HCT116 (cell line): Measurements from ENCODE around the gene RETREG1. TPM values are rescaled to one million over a fixed set of nuclear protein-coding genes. Genes with fewer than 3 reads are reported as not detected.

Source experiments
- ATAC-seq: fragments of 200-7000 bp; cut with Tn5 transposase; 2 replicates; pipeline ENCODE4 v1.9.1; 2020; ENCODE audit warnings: mild to moderate bottlenecking, moderate library complexity
- BruUV-seq: library from RNA; stranded (reverse); fragments of 400-500 nt; replicated peaks from 2 replicates; lab custom pipeline; 2021; lab: Mats Ljungman, UMichigan
- CTCF ChIA-PET: fragments of 300-600 bp; sonication (Branson Sonifier 250); formaldehyde crosslinking; loops from one replicate; lab custom pipeline; 2021; ENCODE audit warnings: antibody characterized with exemption; lab: Charles Lee
- POLR2A ChIA-PET: fragments of 300-600, 350-600 bp; sonication (Branson Sonifier 250); formaldehyde crosslinking; loops from one replicate; lab custom pipeline; 2021; ENCODE audit warnings: antibody characterized with exemption; lab: Charles Lee
- RAD21 ChIA-PET, 2 experiments: fragments of 300-600 bp; sonication (Branson Sonifier 250); formaldehyde crosslinking; loops; one replicate each; lab custom pipeline; 2023; ENCODE audit warnings: low total read pairs in 2 of 2; ENCODE audit not compliant: uncharacterized antibody in 2 of 2, unreplicated experiment in 2 of 2, low non-redundant PET in 1 of 2; lab: Charles Lee
- DNase-seq: peaks from one replicate; pipeline ENCODE4 v3.0.0-alpha.2; 2010; ENCODE audit warnings: low read depth, low spot score
- H2AFZ ChIP-seq: fragments of 200-600 bp; shearing (Covaris generic), sonication (generic); 2 replicates; pipeline ENCODE4 v1.6.1; 2017; ENCODE audit warnings: low read depth, mixed run types, mixed read lengths, antibody characterized with exemption, low read length; ENCODE audit not compliant: poor library complexity, severe bottlenecking
- H3K27ac ChIP-seq: 2 replicates; pipeline ENCODE4 v1.5.1; 2012; ENCODE audit warnings: low read depth, low read length
- H3K27me3 ChIP-seq: fragments of 200-600 bp; sonication (generic); 2 replicates; pipeline ENCODE4 v1.6.1; 2016; ENCODE audit warnings: mixed run types, low read length, mixed read lengths; ENCODE audit not compliant: insufficient read depth
- H3K36me3 ChIP-seq, 2 experiments: fragments of 200-500 bp in 1 of 2; fragments of 200-600 bp in 1 of 2; sonication (Bioruptor generic) in 1 of 2; sonication (generic) in 1 of 2; 2 replicates each; pipeline versions ENCODE4 v1.5.1 to v1.6.1; 2014 to 2016; ENCODE audit warnings: low read length in 2 of 2, inconsistent platforms in 1 of 2, mixed read lengths in 1 of 2, mixed run types in 1 of 2; ENCODE audit not compliant: insufficient read depth in 2 of 2, control insufficient read depth in 1 of 2
- H3K4me1 ChIP-seq, 2 experiments: fragments of 200-600 bp in 1 of 2; sonication (generic) in 1 of 2; 2 replicates each; pipeline versions ENCODE4 v1.5.1 to v1.6.1; 2012 to 2017; ENCODE audit warnings: low read length in 2 of 2, inconsistent platforms in 1 of 2, mild to moderate bottlenecking in 1 of 2, mixed read lengths in 1 of 2, mixed run types in 1 of 2, moderate library complexity in 1 of 2; ENCODE audit not compliant: insufficient read depth in 2 of 2, control insufficient read depth in 1 of 2
- H3K4me2 ChIP-seq: fragments of 200-600 bp; sonication (generic); 2 replicates; pipeline ENCODE4 v1.6.1; 2017; ENCODE audit warnings: mixed run types, low read length, mixed read lengths
- H3K4me3 ChIP-seq, 2 experiments: fragments of 200-600 bp in 1 of 2; sonication (generic) in 1 of 2; replicated peaks in 1 of 2; 2 replicates each; pipeline ENCODE4 v1.5.1; 2011 to 2016; ENCODE audit warnings: low read length in 2 of 2, control low read depth in 1 of 2, low read depth in 1 of 2, mild to moderate bottlenecking in 1 of 2, mixed read lengths in 1 of 2, mixed run types in 1 of 2
- H3K79me2 ChIP-seq: fragments of 200-600 bp; sonication (generic); 2 replicates; pipeline ENCODE4 v1.6.1; 2017; ENCODE audit warnings: mild to moderate bottlenecking, mixed run types, low read length, moderate library complexity, mixed read lengths; ENCODE audit not compliant: insufficient read depth
- H3K9ac ChIP-seq: fragments of 200-600 bp; sonication (generic); 2 replicates; pipeline ENCODE4 v1.6.1; 2016; ENCODE audit warnings: low read length, mixed read lengths
- H3K9me2 ChIP-seq: fragments of 200-600 bp; sonication (generic), shearing (Covaris generic); 2 replicates; pipeline ENCODE4 v1.6.1; 2017; ENCODE audit warnings: mixed run types, mild to moderate bottlenecking, moderate library complexity; ENCODE audit not compliant: insufficient read depth
- H3K9me3 ChIP-seq, 2 experiments: fragments of 200-500 bp in 1 of 2; fragments of 200-600 bp in 1 of 2; sonication (Bioruptor generic) in 1 of 2; sonication (generic) in 1 of 2; 2 replicates each; pipeline ENCODE4 v1.6.1; 2014 to 2017; ENCODE audit warnings: low read length in 2 of 2, mixed read lengths in 2 of 2, inconsistent platforms in 1 of 2, low read depth in 1 of 2, mild to moderate bottlenecking in 1 of 2, mixed run types in 1 of 2, moderate library complexity in 1 of 2; ENCODE audit not compliant: control insufficient read depth in 1 of 2, insufficient read depth in 1 of 2
- H4K20me1 ChIP-seq: fragments of 200-600 bp; sonication (generic), shearing (Covaris generic); 2 replicates; pipeline ENCODE4 v1.6.1; 2017; ENCODE audit warnings: mixed run types, mild to moderate bottlenecking, moderate library complexity; ENCODE audit not compliant: insufficient read depth
- CBX3 ChIP-seq: IDR thresholded peaks from 2 replicates; pipeline ENCODE4 v1.6.1; 2012; ENCODE audit warnings: low read depth
- CEBPB ChIP-seq: IDR thresholded peaks from 2 replicates; pipeline ENCODE4 v1.6.1; 2012; ENCODE audit warnings: low read depth
- EZH2 ChIP-seq: fragments of 200-600 bp; sonication (generic); IDR thresholded peaks from 2 replicates; pipeline ENCODE4 v1.6.1; 2017; ENCODE audit warnings: antibody characterized with exemption, mixed run types
- EZH2phosphoT487 ChIP-seq: fragments of 200-600 bp; IDR thresholded peaks from 2 replicates; pipeline ENCODE4 v1.6.1; 2018; ENCODE audit warnings: antibody characterized with exemption, borderline replicate concordance
- FOSL1 ChIP-seq: IDR thresholded peaks from 2 replicates; pipeline ENCODE4 v1.6.1; 2012; ENCODE audit warnings: low read depth
- JUND ChIP-seq: IDR thresholded peaks from 2 replicates; pipeline ENCODE4 v1.6.1; 2012
- MAX ChIP-seq: IDR thresholded peaks from 2 replicates; pipeline ENCODE4 v1.6.1; 2012
- POLR2A ChIP-seq: IDR thresholded peaks from 2 replicates; pipeline ENCODE4 v1.7.0; 2011; ENCODE audit warnings: borderline replicate concordance; ENCODE audit not compliant: insufficient read depth, insufficient read length; ENCODE audit errors: extremely low read depth
- POLR2AphosphoS5 ChIP-seq: IDR thresholded peaks from 2 replicates; pipeline ENCODE4 v1.6.1; 2011; ENCODE audit warnings: mild to moderate bottlenecking, low read depth, low read length, moderate library complexity
- RAD21 ChIP-seq: IDR thresholded peaks from 2 replicates; pipeline ENCODE4 v1.6.1; 2012; ENCODE audit warnings: low read depth, mild to moderate bottlenecking
- REST ChIP-seq: IDR thresholded peaks from 2 replicates; pipeline ENCODE4 v1.6.1; 2012; ENCODE audit warnings: low read depth
- SIN3A ChIP-seq: IDR thresholded peaks from 2 replicates; pipeline ENCODE4 v1.6.1; 2012; ENCODE audit warnings: low read depth
- SP1 ChIP-seq: IDR thresholded peaks from 2 replicates; pipeline ENCODE4 v1.6.1; 2012; ENCODE audit warnings: low read depth
- YY1 ChIP-seq: IDR thresholded peaks from 2 replicates; pipeline ENCODE4 v1.6.1; 2011; ENCODE audit warnings: low read length, low read depth, moderate library complexity, mild to moderate bottlenecking; ENCODE audit not compliant: insufficient replicate concordance; ENCODE audit errors: extremely low read depth
- ZFX ChIP-seq: fragments of 450-650 bp; IDR thresholded peaks from 2 replicates; pipeline ENCODE4 v1.6.1; 2017
- ZNF274 ChIP-seq: fragments of 200-500 bp; sonication (Bioruptor generic); IDR thresholded peaks from 2 replicates; pipeline ENCODE4 v1.6.1; 2014; ENCODE audit warnings: mild to moderate bottlenecking, low read depth, low read length, inconsistent platforms
- intact Hi-C: fragments of 100-400 bp; cut with micrococcal nuclease; formaldehyde crosslinking; loops from 2 replicates; pipeline ENCODE4 v1.10.0; 2022
- total RNA-seq: library from RNA; stranded (reverse); gene quantifications from one replicate; pipeline ENCODE4 v1.2.1, GENCODE V29; 2021; ENCODE audit not compliant: unreplicated experiment
- TF ChIP-seq, protein P1 (sequence below), 3 experiments: fragments of 200-600 bp in 1 of 3; sonication (generic) in 1 of 3; IDR thresholded peaks in 2 of 3; conservative IDR thresholded peaks in 1 of 3; 2 replicates each; pipeline ENCODE4 v1.5.1; 2012 to 2017; ENCODE audit warnings: low read depth in 2 of 3, low read length in 2 of 3, antibody characterized with exemption in 1 of 3, borderline replicate concordance in 1 of 3, control low read depth in 1 of 3, mild to moderate bottlenecking in 1 of 3, mixed read lengths in 1 of 3, mixed run types in 1 of 3, moderate library complexity in 1 of 3; ENCODE audit not compliant: insufficient read depth in 1 of 3
- TF ChIP-seq, protein P2 (sequence below): IDR thresholded peaks from 2 replicates; pipeline ENCODE4 v1.6.1; 2012

Gene RETREG1
- total RNA-seq, 1 experiment from 2014 or later: 6.0 TPM

DNA sequence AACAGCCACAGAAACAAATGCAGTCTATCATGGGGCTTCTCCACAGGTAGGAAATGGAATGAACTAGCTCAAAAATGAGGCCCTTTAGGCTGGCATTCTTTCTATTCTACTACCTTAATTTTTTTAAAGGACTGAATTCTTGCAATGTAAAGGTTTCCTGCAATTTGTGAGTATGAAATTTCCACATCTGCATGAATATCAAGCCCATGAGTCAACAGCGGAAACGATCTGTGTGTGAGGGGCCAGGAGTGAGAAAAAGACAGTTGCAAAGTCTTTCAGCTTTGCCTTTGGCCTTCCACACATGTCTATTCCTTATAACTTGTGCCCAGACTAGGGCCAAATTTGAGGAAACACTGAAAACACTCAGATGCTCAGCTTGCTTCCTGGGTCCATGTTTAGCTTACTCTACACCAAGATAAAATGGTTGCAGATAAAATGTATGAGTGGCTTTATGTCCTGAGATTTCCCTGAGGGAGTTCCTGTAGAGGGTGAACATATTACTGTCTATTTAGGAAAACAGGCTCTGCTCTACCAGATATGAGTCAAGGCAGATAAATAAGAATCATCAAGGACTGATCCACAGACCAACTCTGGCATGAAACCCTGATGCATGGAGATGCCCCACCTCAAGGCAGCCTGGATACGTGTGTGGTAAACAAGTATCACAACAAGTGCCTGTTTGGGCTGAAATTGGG is 46.5 kb downstream of the RETREG1 start:
- DNase-seq (no peak), ATAC-seq (no peak)
- no TSS peak for BruUV-seq
- Histone ChIP-seq H3K4me3 (no peak overlapping the region), H3K79me2 (no peaks in the 10 kb centered on the region), H3K9ac (no peak overlapping the region), H3K36me3 (no peaks in the 10 kb centered on the region), H3K9me2 (no peaks in the 10 kb centered on the region), H3K27ac (no peak overlapping the region), H3K9me3 (no peaks in the 10 kb centered on the region), H3K27me3 (no peaks in the 10 kb centered on the region), H3K4me2 (no peak overlapping the region), H2AFZ (no peak overlapping the region), H3K4me1 (no peaks in the 10 kb centered on the region), H4K20me1 (no peaks in the 10 kb centered on the region)
- POLR2A ChIA-PET: no interaction called here
- intact Hi-C loops: no loop called here
- RAD21 ChIA-PET: no interaction called here
- CTCF ChIA-PET: no interaction called here
- TF ChIP-seq POLR2AphosphoS5: no peak
- TF ChIP-seq, protein P1, sequence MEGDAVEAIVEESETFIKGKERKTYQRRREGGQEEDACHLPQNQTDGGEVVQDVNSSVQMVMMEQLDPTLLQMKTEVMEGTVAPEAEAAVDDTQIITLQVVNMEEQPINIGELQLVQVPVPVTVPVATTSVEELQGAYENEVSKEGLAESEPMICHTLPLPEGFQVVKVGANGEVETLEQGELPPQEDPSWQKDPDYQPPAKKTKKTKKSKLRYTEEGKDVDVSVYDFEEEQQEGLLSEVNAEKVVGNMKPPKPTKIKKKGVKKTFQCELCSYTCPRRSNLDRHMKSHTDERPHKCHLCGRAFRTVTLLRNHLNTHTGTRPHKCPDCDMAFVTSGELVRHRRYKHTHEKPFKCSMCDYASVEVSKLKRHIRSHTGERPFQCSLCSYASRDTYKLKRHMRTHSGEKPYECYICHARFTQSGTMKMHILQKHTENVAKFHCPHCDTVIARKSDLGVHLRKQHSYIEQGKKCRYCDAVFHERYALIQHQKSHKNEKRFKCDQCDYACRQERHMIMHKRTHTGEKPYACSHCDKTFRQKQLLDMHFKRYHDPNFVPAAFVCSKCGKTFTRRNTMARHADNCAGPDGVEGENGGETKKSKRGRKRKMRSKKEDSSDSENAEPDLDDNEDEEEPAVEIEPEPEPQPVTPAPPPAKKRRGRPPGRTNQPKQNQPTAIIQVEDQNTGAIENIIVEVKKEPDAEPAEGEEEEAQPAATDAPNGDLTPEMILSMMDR (IDR thresholded peaks at IDR 0.05 in 2 of 3, conservative IDR thresholded peaks at IDR 0.05 in 1 of 3; ENCODE audit: borderline replicate concordance in 1 of 3, insufficient read depth in 1 of 3, low read depth in 2 of 3, low read length in 2 of 3): no peak
- TF ChIP-seq JUND: no peak
- TF ChIP-seq YY1: no peak
- no peak for TF ChIP-seq ZFX
- no peak for TF ChIP-seq ZNF274
- no peak for TF ChIP-seq SIN3A
- TF ChIP-seq, protein P2, sequence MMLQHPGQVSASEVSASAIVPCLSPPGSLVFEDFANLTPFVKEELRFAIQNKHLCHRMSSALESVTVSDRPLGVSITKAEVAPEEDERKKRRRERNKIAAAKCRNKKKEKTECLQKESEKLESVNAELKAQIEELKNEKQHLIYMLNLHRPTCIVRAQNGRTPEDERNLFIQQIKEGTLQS: no peak
- no peak for TF ChIP-seq POLR2A
- no peak for TF ChIP-seq RAD21
- no peak for TF ChIP-seq REST
- no peak for TF ChIP-seq EZH2
- TF ChIP-seq CEBPB: no peak
- TF ChIP-seq EZH2phosphoT487: no peak
- no peak for TF ChIP-seq SP1
- TF ChIP-seq FOSL1: no peak
- TF ChIP-seq CBX3: no peak
- no peak for TF ChIP-seq MAX
